Panc1 (cell line): Measurements from ENCODE around the gene BAIAP2L2. TPM values are rescaled to one million over a fixed set of nuclear protein-coding genes. Genes with fewer than 3 reads are reported as not detected.

ENCODE experiments used
- ATAC-seq: fragments of 200-7000 bp; cut with Tn5 transposase; 2 replicates; pipeline ENCODE4 v1.9.1; 2020; ENCODE audit warnings: mild to moderate bottlenecking, moderate library complexity
- BruUV-seq: library from RNA; stranded (reverse); fragments of 400-500 nt; replicated peaks from 2 replicates; lab custom pipeline; 2021; lab: Mats Ljungman, UMichigan
- CTCF ChIA-PET: fragments of 300-600 bp; sonication (Branson Sonifier 250); formaldehyde crosslinking; loops from one replicate; lab custom pipeline; 2022; ENCODE audit warnings: antibody characterized with exemption; lab: Charles Lee
- POLR2A ChIA-PET: fragments of 300-600 bp; sonication (Branson Sonifier 250); formaldehyde crosslinking; loops from one replicate; lab custom pipeline; 2022; ENCODE audit warnings: antibody characterized with exemption; lab: Charles Lee
- DNase-seq: peaks from one replicate; pipeline ENCODE4 v3.0.0-alpha.2; 2010; ENCODE audit warnings: low read depth, low spot score
- H3K27ac ChIP-seq: 2 replicates; pipeline ENCODE4 v1.5.1; 2011; ENCODE audit warnings: mild to moderate bottlenecking, low read length, inconsistent platforms
- H3K27me3 ChIP-seq: fragments of 200-500 bp; sonication (Bioruptor generic); 2 replicates; pipeline ENCODE4 v1.6.0; 2014; ENCODE audit warnings: low read length, inconsistent platforms; ENCODE audit not compliant: control insufficient read depth, insufficient read depth
- H3K36me3 ChIP-seq: fragments of 200-500 bp; sonication (Bioruptor generic); 2 replicates; pipeline ENCODE4 v1.5.1; 2014; ENCODE audit warnings: inconsistent platforms, mild to moderate bottlenecking, low read length, moderate library complexity; ENCODE audit not compliant: control insufficient read depth, insufficient read depth
- H3K4me1 ChIP-seq: 2 replicates; pipeline ENCODE4 v1.5.1; 2011; ENCODE audit warnings: inconsistent platforms, mild to moderate bottlenecking, low read length, moderate library complexity; ENCODE audit not compliant: control insufficient read depth, insufficient read depth
- H3K4me3 ChIP-seq, 2 experiments: 2 replicates each; pipeline ENCODE4 v1.5.1; 2011 to 2012; ENCODE audit warnings: low read depth in 2 of 2, low read length in 2 of 2, mild to moderate bottlenecking in 2 of 2, inconsistent platforms in 1 of 2, moderate library complexity in 1 of 2
- H3K9me3 ChIP-seq: fragments of 200-500 bp; sonication (Bioruptor generic); 2 replicates; pipeline ENCODE4 v1.5.1; 2014; ENCODE audit warnings: low read depth, mild to moderate bottlenecking, inconsistent platforms, low read length, moderate library complexity; ENCODE audit not compliant: control insufficient read depth, insufficient read depth
- POLR2AphosphoS5 ChIP-seq: IDR thresholded peaks from 2 replicates; pipeline ENCODE4 v1.6.1; 2012; ENCODE audit warnings: mild to moderate bottlenecking, low read depth, low read length, moderate library complexity
- SIN3A ChIP-seq: IDR thresholded peaks from 2 replicates; pipeline ENCODE4 v1.6.1; 2012; ENCODE audit warnings: low read depth, mild to moderate bottlenecking, low read length, moderate library complexity, borderline replicate concordance; ENCODE audit not compliant: insufficient read depth
- TCF7L2 ChIP-seq: IDR thresholded peaks from 2 replicates; pipeline ENCODE4 v1.6.1; 2011; ENCODE audit warnings: mild to moderate bottlenecking, low read depth, low read length, inconsistent platforms
- in situ Hi-C: cut with HindIII; loops from 2 replicates; pipeline ENCODE4 v1.10.0; 2016; ENCODE audit warnings: low sequenced_read_pairs, low pct_unique_long_range_greater_than_20kb
- intact Hi-C: fragments of 100-400 bp; cut with micrococcal nuclease; formaldehyde crosslinking; loops from one replicate; pipeline ENCODE4 v1.10.0; 2022; ENCODE audit not compliant: unreplicated experiment
- total RNA-seq: library from RNA; stranded (reverse); gene quantifications from one replicate; pipeline ENCODE4 v1.2.1, GENCODE V29; 2021; ENCODE audit not compliant: unreplicated experiment
- TF ChIP-seq, protein P1 (sequence below), 2 experiments: IDR thresholded peaks; 2 replicates each; pipeline ENCODE4 v1.6.1; 2011 to 2012; ENCODE audit warnings: low read depth in 2 of 2, control low read depth in 1 of 2, low read length in 1 of 2, mild to moderate bottlenecking in 1 of 2, moderate library complexity in 1 of 2; ENCODE audit not compliant: insufficient read depth in 1 of 2
- TF ChIP-seq, protein P2 (sequence below): fragments of 450-650 bp; IDR thresholded peaks from 2 replicates; pipeline ENCODE4 v1.5.1; 2017; ENCODE audit warnings: mild to moderate bottlenecking

BAIAP2L2 gene
- total RNA-seq, 1 experiment from 2014 or later: 0.18 TPM

DNA sequence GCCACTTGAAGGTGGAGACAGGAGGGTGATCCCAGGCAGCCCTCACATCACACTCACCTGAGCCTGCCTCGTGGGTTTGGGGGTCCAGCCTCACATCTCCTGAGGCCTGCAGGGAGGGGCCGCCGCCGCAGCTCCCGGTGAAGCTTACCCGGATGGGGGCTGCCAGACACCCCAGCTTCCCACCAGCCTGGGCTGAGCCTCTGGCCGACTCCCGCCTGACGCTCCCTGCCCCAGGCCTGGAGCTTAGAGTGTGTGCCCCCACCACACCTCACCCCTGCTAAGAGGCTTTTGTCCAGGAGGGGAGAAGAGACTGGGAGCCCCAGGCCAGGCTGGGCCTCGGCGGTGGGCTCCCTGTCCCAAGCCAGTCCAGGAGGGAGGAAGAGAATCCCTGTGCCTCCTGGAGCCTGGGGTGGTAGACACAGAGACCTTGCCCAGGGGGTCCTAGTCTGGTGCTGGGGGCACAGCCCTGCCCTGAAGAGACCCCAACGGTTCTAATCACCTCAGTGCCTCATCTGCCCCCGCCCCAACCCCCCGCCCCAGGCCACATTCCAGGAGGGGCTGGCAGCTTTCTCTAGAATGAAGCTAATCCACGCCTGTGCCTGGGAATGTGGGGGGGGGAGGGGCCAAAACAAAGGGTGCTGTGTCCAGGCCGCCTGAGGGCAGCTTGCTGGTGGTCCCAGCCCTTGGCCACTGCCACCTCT is 26.4 kb downstream of the BAIAP2L2 start, which contains the start of gene SLC16A8:
Gene SLC16A8 (minus strand): TSS at position 254 of the 701 bp plus-strand sequence. CDS start 1,311 bp downstream, outside the sequence.
- CTCF ChIA-PET: interaction anchor here (0.6 to 1.0 kb wide), 2 partner anchors 26 to 28 kb away, joined by 5 to 8 read pairs; no protein-coding TSS in a partner anchor
- Histone ChIP-seq H3K36me3 (no peaks in the 10 kb centered on the region), H3K27ac (no peak within 1 kb of the TSS), H3K9me3 (no peaks in the 10 kb centered on the region), H3K27me3 (no peaks in the 10 kb centered on the region), H3K4me3 (no peak within 1 kb of the TSS), H3K4me1 (no peaks in the 10 kb centered on the region; the same call in 1 of the 2 replicates)
- ATAC-seq (no peak), DNase-seq (no peak)
- POLR2A ChIA-PET: interaction anchor here (0.6 kb wide), 1 partner anchor 237 kb away, joined by 3 read pairs; no protein-coding TSS in a partner anchor
- TF ChIP-seq SIN3A: no peak
- TF ChIP-seq TCF7L2: no peak
- TF ChIP-seq, protein P1, sequence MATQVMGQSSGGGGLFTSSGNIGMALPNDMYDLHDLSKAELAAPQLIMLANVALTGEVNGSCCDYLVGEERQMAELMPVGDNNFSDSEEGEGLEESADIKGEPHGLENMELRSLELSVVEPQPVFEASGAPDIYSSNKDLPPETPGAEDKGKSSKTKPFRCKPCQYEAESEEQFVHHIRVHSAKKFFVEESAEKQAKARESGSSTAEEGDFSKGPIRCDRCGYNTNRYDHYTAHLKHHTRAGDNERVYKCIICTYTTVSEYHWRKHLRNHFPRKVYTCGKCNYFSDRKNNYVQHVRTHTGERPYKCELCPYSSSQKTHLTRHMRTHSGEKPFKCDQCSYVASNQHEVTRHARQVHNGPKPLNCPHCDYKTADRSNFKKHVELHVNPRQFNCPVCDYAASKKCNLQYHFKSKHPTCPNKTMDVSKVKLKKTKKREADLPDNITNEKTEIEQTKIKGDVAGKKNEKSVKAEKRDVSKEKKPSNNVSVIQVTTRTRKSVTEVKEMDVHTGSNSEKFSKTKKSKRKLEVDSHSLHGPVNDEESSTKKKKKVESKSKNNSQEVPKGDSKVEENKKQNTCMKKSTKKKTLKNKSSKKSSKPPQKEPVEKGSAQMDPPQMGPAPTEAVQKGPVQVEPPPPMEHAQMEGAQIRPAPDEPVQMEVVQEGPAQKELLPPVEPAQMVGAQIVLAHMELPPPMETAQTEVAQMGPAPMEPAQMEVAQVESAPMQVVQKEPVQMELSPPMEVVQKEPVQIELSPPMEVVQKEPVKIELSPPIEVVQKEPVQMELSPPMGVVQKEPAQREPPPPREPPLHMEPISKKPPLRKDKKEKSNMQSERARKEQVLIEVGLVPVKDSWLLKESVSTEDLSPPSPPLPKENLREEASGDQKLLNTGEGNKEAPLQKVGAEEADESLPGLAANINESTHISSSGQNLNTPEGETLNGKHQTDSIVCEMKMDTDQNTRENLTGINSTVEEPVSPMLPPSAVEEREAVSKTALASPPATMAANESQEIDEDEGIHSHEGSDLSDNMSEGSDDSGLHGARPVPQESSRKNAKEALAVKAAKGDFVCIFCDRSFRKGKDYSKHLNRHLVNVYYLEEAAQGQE (IDR thresholded peaks at IDR 0.05; ENCODE audit: insufficient read depth in 1 of 2, low read depth in 2 of 2, low read length in 1 of 2): no peak
- no peak for TF ChIP-seq POLR2AphosphoS5
- TF ChIP-seq, protein P2, sequence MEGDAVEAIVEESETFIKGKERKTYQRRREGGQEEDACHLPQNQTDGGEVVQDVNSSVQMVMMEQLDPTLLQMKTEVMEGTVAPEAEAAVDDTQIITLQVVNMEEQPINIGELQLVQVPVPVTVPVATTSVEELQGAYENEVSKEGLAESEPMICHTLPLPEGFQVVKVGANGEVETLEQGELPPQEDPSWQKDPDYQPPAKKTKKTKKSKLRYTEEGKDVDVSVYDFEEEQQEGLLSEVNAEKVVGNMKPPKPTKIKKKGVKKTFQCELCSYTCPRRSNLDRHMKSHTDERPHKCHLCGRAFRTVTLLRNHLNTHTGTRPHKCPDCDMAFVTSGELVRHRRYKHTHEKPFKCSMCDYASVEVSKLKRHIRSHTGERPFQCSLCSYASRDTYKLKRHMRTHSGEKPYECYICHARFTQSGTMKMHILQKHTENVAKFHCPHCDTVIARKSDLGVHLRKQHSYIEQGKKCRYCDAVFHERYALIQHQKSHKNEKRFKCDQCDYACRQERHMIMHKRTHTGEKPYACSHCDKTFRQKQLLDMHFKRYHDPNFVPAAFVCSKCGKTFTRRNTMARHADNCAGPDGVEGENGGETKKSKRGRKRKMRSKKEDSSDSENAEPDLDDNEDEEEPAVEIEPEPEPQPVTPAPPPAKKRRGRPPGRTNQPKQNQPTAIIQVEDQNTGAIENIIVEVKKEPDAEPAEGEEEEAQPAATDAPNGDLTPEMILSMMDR: no peak
- intact Hi-C loops (no loop called here), in situ Hi-C loops (no loop called here)
- no TSS peak for BruUV-seq

- no peak for TF ChIP-seq SIN3A
- TF ChIP-seq TCF7L2: no peak
- TF ChIP-seq POLR2AphosphoS5: no peak
- TF ChIP-seq, protein P2: no peak
- TF ChIP-seq, protein P1 (IDR thresholded peaks at IDR 0.05; ENCODE audit: insufficient read depth in 1 of 2, low read depth in 2 of 2, low read length in 1 of 2): no peak
- H3K27me3 ChIP-seq: no peaks in the 10 kb centered on the region
- intact Hi-C loops: no loop called here
- DNase-seq (no peak), ATAC-seq (no peak)
- in situ Hi-C loops: no loop called here
- H3K27ac ChIP-seq: no peak overlapping the region
- no peaks in the 10 kb centered on the region; the same call in 1 of the 2 replicates for H3K4me1 ChIP-seq
- POLR2A ChIA-PET: interaction anchor here (0.6 kb wide), 1 partner anchor 238 kb away, joined by 3 read pairs; no protein-coding TSS in a partner anchor
- H3K9me3 ChIP-seq: no peaks in the 10 kb centered on the region
- CTCF ChIA-PET: interaction anchor here (1.0 kb wide), 1 partner anchor 26 kb away, joined by 5 read pairs; no protein-coding TSS in a partner anchor
- BruUV-seq: no TSS peak
- no peak overlapping the region for H3K4me3 ChIP-seq
- no peaks in the 10 kb centered on the region for H3K36me3 ChIP-seq
Measured at GRCh38 chr22:38082986-38083710, 27.3 kb downstream of the BAIAP2L2 start.
